HG03280 (cell line): ENCODE measurements around the gene IDS.
A peak's percentile ranks its signal among the peaks of the same experiment; 100 is the strongest.
"Not testable (repeated sequence)": the region's sequence is repeated elsewhere in the genome, so short reads cannot be mapped to it uniquely, and the experiment has no call there.

Experiments
- ATAC-seq: cut with Tn5 transposase; IDR thresholded peaks from one replicate; pipeline ENCODE4 v1.9.1; 2021; ENCODE audit warnings: mild to moderate bottlenecking, moderate library complexity; ENCODE audit not compliant: unreplicated experiment

Gene IDS

GRCh38 chrX:149499766-149500165 lies 5.3 kb downstream of the IDS start:
- ATAC-seq = no peak

- ATAC-seq = no peak
These were observed 6.3 kb downstream of the IDS start for GRCh38 chrX:149498767-149499166.

- ATAC-seq = no peak
These were observed 7.5 kb downstream of the IDS start for GRCh38 chrX:149497626-149498025.

- ATAC-seq = no peak
These were observed 8.1 kb downstream of the IDS start for GRCh38 chrX:149497054-149497453.

GRCh38 chrX:149495573-149496071 lies 9.5 kb downstream of the IDS start:
- ATAC-seq = no peak

- ATAC-seq = no peak
These were observed 10.1 kb downstream of the IDS start for GRCh38 chrX:149494844-149495565.

- no peak for ATAC-seq
These were observed 11.2 kb downstream of the IDS start for GRCh38 chrX:149493567-149494562.

GRCh38 chrX:149491812-149492211 lies 13.3 kb downstream of the IDS start:
- no peak for ATAC-seq

GRCh38 chrX:149490100-149490499 lies 15.0 kb downstream of the IDS start:
- no peak for ATAC-seq

GRCh38 chrX:149488411-149489052 lies 16.6 kb downstream of the IDS start:
- not testable (repeated sequence) for ATAC-seq

GRCh38 chrX:149488008-149488407 lies 17.1 kb downstream of the IDS start:
- ATAC-seq = not testable (repeated sequence)

GRCh38 chrX:149487292-149487691 lies 17.8 kb downstream of the IDS start:
- no peak for ATAC-seq

GRCh38 chrX:149476513-149476912 lies 28.6 kb downstream of the IDS start:
- no peak for ATAC-seq

GRCh38 chrX:149473966-149474365 lies 31.1 kb downstream of the IDS start:
- ATAC-seq = no peak

GRCh38 chrX:149473092-149473491 lies 32.0 kb downstream of the IDS start:
- no peak for ATAC-seq

- no peak for ATAC-seq
These were observed 32.5 kb downstream of the IDS start for GRCh38 chrX:149472625-149473024.

GRCh38 chrX:149471397-149471796 lies 33.7 kb downstream of the IDS start:
- no peak for ATAC-seq

- peak; percentile 85 for ATAC-seq
These were observed 34.2 kb downstream of the IDS start for GRCh38 chrX:149470955-149471354.

GRCh38 chrX:149469406-149469805 lies 35.7 kb downstream of the IDS start:
- ATAC-seq = no peak

- no peak for ATAC-seq
These were observed 37.2 kb downstream of the IDS start for GRCh38 chrX:149467920-149468319.

- no peak for ATAC-seq
These were observed 37.6 kb downstream of the IDS start for GRCh38 chrX:149467461-149467860.
